ENCODE measurements around the gene TMEM169. TPM values are rescaled to one million over a fixed set of nuclear protein-coding genes. Genes with fewer than 3 reads are reported as not detected.

TMEM169 gene
- total and polyA plus RNA-seq, 2 donors (not counting 1 experiment from before 2014, with no cell fraction given): 0.28 to 0.84 TPM

- intact Hi-C loops (cut with micrococcal nuclease): no loop called here
- no peak overlapping the region for H3K4me2 ChIP-seq (replicated peaks; ENCODE audit: low read depth, low read length, poor library complexity, severe bottlenecking)
- no peaks in the 10 kb centered on the region for H3K9me3 ChIP-seq (ENCODE audit: control extremely low read depth in 1 of 3, control insufficient read depth in 2 of 3, insufficient read depth in 1 of 3, low read length in 2 of 3)
- CTCF ChIA-PET: no interaction called here
- TF ChIP-seq CTCF (IDR thresholded peaks at IDR 0.05) (no peak), EZH2 (IDR thresholded peaks at IDR 0.05; ENCODE audit: borderline replicate concordance, insufficient read depth, low read depth, low read length, poor library complexity, severe bottlenecking) (no peak)
- H3K27me3 ChIP-seq (replicated peaks in 1 of 4; ENCODE audit: control extremely low read depth in 1 of 4, control insufficient read depth in 3 of 4, insufficient read depth in 4 of 4, low read length in 3 of 4): no peaks in the 10 kb centered on the region
- Mint-ChIP-seq H3K27ac (no peak overlapping the region), H3K4me3 (no peak overlapping the region), H3K27me3 (peaks cover 5% of the 10 kb centered on the region), H3K4me1 (peaks cover 36% of the 10 kb centered on the region), H3K9me3 (ENCODE audit: insufficient read depth) (no peaks in the 10 kb centered on the region)
- H3K4me3 ChIP-seq (ENCODE audit: control extremely low read depth in 1 of 5, extremely low read depth in 1 of 5, insufficient read depth in 1 of 5, low read depth in 2 of 5, low read length in 4 of 5): no peak overlapping the region
- POLR2A ChIA-PET: no interaction called here
- H2AFZ ChIP-seq (ENCODE audit: insufficient read depth, low read depth, low read length, poor library complexity, severe bottlenecking): no peak overlapping the region
- no peaks in the 10 kb centered on the region for H4K20me1 ChIP-seq (ENCODE audit: control insufficient read depth, insufficient read depth, low read length, poor library complexity, severe bottlenecking)
- no peak overlapping the region for H3K27ac ChIP-seq (ENCODE audit: low read length in 2 of 2)
- DNase-seq (no peak), ATAC-seq (ENCODE audit: low read depth) (no peak)
- no peak overlapping the region for H3K9ac ChIP-seq (ENCODE audit: low read length)
- WGBS (ENCODE audit: insufficient coverage): 100% methylated on average over 1 of the region's 2 CpGs
- no peaks in the 10 kb centered on the region for H3K36me3 ChIP-seq (replicated peaks in 1 of 2; ENCODE audit: control extremely low read depth in 1 of 2, control insufficient read depth in 1 of 2, extremely low read depth in 1 of 2, insufficient read depth in 2 of 2, low read length in 1 of 2)
- H3K79me2 ChIP-seq (ENCODE audit: control insufficient read depth, insufficient read depth, low read length): peaks cover 5% of the 10 kb centered on the region
- H3K4me1 ChIP-seq (ENCODE audit: control insufficient read depth in 2 of 2, insufficient read depth in 2 of 2, low read length in 2 of 2): peaks cover 32 to 38% of the 10 kb centered on the region in 2 donors
Observed at GRCh38 chr2:216086207-216086893, 4.6 kb downstream of the TMEM169 start.

- DNase-seq (no peak), ATAC-seq (ENCODE audit: low read depth) (no peak)
- no peak overlapping the region for H3K4me2 ChIP-seq (replicated peaks; ENCODE audit: low read depth, low read length, poor library complexity, severe bottlenecking)
- no CpG with 5 or more reads among the region's 1 CpG for WGBS (ENCODE audit: insufficient coverage)
- no peaks in the 10 kb centered on the region for H3K27me3 ChIP-seq (replicated peaks in 1 of 4; ENCODE audit: control extremely low read depth in 1 of 4, control insufficient read depth in 3 of 4, insufficient read depth in 4 of 4, low read length in 3 of 4)
- H3K9me3 ChIP-seq (ENCODE audit: control extremely low read depth in 1 of 3, control insufficient read depth in 2 of 3, insufficient read depth in 1 of 3, low read length in 2 of 3): no peaks in the 10 kb centered on the region
- no peak overlapping the region for H3K9ac ChIP-seq (ENCODE audit: low read length)
- Mint-ChIP-seq H3K4me3 (no peak overlapping the region), H3K9me3 (ENCODE audit: insufficient read depth) (no peaks in the 10 kb centered on the region), H3K27ac (no peak overlapping the region), H3K4me1 (peaks cover 2% of the 10 kb centered on the region), H3K27me3 (peaks cover 5% of the 10 kb centered on the region)
- no peak for TF ChIP-seq CTCF (IDR thresholded peaks at IDR 0.05)
- TF ChIP-seq EZH2 (IDR thresholded peaks at IDR 0.05; ENCODE audit: borderline replicate concordance, insufficient read depth, low read depth, low read length, poor library complexity, severe bottlenecking): no peak
- no peak overlapping the region for H2AFZ ChIP-seq (ENCODE audit: insufficient read depth, low read depth, low read length, poor library complexity, severe bottlenecking)
- H3K4me3 ChIP-seq (ENCODE audit: control extremely low read depth in 1 of 5, extremely low read depth in 1 of 5, insufficient read depth in 1 of 5, low read depth in 2 of 5, low read length in 4 of 5): no peak overlapping the region
- peaks cover under 1% of the 10 kb centered on the region in 2 donors for H3K4me1 ChIP-seq (ENCODE audit: control insufficient read depth in 2 of 2, insufficient read depth in 2 of 2, low read length in 2 of 2)
- H3K27ac ChIP-seq (ENCODE audit: low read length in 2 of 2): no peak overlapping the region
- no peaks in the 10 kb centered on the region for H3K36me3 ChIP-seq (replicated peaks in 1 of 2; ENCODE audit: control extremely low read depth in 1 of 2, control insufficient read depth in 1 of 2, extremely low read depth in 1 of 2, insufficient read depth in 2 of 2, low read length in 1 of 2)
- ChIA-PET POLR2A (no interaction called here), CTCF (no interaction called here)
- H3K79me2 ChIP-seq (ENCODE audit: control insufficient read depth, insufficient read depth, low read length): peaks cover 5% of the 10 kb centered on the region
- no peaks in the 10 kb centered on the region for H4K20me1 ChIP-seq (ENCODE audit: control insufficient read depth, insufficient read depth, low read length, poor library complexity, severe bottlenecking)
- intact Hi-C loops (cut with micrococcal nuclease): no loop called here
Observed at GRCh38 chr2:216090369-216090786, 8.7 kb downstream of the TMEM169 start.
